Epithelial cell of prostate (primary cell): ENCODE results near the gene KLHL42.
"Not testable (repeated sequence)": the region's sequence is repeated elsewhere in the genome, so short reads cannot be mapped to it uniquely, and the experiment has no call there.

Source experiments
- DNase-seq: peaks from one replicate; pipeline ENCODE4 v3.0.0-alpha.2; 2011; ENCODE audit warnings: low read depth, low spot score
- H3K27ac ChIP-seq: fragments of 450-650 bp; 2 replicates; pipeline ENCODE4 v1.5.1; 2017; ENCODE audit warnings: mild to moderate bottlenecking

Gene KLHL42

DNA sequence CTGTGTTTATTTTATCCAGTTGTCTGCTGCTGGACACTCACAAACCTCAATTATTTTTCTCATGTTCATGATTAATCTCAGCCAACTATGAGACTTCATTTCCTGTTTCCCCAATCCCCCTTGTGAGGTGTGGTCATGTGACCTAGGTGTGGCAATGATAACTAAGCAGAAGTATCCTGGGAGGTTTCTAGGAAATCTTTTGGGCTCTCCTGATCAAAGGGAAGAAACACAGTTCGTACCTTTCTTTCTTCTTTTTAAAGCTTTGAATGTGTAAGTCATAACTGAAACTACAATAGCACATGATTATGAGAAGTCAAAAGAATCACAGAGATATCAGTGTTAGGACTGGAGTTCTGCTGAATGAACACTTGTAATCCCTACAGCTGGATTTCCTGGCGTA lies 34.4 kb downstream of the KLHL42 start:
- peak overlapping the region; percentile 77 for H3K27ac ChIP-seq

DNA sequence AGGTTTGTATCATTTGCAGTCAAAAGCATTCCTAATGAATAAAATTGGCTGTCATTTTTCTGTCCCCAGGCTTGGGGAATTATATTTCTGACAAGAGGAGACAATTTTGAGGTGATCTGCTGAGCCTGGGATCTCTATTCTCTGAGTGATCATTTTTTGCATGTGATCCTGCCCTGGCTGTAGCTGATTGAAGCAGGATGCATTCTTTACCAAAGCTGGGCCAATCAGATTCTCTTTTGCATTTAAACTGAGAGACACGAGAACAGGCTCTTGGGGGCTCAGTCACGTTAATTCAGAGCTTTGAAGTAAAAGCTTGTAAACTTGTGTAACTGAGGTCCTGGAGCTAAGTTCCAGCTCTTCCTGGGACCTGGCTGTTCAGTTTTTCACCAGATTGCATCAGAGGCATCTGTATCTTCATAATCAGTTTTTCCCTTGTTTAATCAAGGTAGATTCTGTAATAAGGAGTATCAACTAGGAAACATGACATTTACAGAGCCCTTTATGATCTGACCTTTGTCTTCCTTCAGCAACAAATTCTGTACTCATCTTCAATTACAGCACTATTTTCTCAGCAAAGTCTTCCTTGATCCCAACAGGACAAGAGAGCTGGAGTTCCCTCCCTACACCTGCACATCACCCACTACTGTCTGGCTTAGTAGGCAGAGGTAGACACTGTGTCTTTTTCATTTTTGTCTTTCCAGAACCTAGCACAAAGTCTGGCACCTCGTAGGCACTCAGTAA lies 35.0 kb downstream of the KLHL42 start:
- no peak for DNase-seq
- peak overlapping the region; percentile 77 for H3K27ac ChIP-seq

More for the DNA sequence above, 34.4 kb downstream of the KLHL42 start:
- no peak for DNase-seq

DNA sequence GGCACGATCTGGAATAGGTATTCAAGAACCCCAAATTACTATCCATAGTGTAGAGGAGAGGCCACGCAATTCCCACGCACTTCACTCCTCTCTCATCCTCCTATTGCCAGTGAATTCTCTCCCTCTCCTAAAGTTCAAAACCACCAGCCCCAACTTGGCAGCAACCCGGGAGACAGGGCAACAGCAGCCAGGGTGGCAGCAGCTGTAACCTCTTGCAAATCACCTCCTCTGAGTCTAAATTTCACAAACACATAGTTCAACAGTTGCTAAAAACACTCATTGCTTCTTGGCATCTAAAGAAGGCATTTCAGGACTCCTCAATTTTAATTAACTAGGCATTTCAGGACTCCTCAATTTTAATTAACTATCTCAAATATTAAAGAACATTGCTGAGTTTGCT lies 37.7 kb downstream of the KLHL42 start:
- no peak overlapping the region for H3K27ac ChIP-seq
- DNase-seq, result no peak

DNA sequence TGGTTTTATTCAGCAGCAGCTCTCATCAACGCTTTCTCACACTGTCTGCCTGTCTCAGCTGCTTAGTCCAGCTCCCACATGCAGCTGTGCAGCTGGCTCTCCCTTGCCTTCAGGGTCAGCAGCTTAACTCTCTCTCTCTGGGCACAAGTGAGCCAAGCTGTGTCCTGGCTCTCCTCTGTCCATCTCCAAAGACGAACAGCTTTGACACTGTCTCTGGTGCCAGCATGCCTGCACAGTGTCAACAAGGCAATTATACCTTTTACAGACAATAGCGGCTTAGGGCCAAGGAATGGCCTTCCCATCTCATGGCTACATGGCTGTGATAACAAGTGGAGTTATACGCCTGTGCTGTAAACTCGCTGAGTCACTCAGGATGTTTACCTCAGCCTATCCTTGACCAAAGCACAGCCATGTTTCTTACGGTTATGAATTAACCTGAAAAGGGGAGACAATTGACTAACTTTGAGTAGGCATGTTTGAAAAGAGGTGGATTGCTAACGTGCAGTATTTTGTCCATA lies 38.4 kb downstream of the KLHL42 start:
- DNase-seq, result no peak

DNA sequence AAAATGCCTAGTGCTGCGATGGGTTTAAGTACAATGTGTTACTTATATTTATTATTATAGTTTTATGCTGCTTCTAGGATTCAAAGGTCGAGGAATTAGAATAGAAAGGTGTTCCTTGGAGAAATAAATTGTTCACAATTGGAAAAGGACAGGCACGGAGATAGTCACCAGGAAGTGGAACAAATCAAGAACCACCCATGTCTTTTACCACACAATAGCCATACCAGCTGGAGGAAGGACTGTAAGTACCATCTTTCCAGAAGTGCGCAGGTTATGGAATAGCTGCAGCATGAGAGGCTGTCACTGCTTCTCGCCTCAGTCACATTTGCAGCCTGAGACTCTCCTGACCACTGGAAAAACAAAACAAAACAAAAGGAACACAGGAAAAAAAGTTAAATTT lies 40.5 kb downstream of the KLHL42 start:
- no peak for DNase-seq
- peak overlapping the region; percentile 99 for H3K27ac ChIP-seq

More for the DNA sequence above, 38.4 kb downstream of the KLHL42 start:
- H3K27ac ChIP-seq, result no peak overlapping the region

DNA sequence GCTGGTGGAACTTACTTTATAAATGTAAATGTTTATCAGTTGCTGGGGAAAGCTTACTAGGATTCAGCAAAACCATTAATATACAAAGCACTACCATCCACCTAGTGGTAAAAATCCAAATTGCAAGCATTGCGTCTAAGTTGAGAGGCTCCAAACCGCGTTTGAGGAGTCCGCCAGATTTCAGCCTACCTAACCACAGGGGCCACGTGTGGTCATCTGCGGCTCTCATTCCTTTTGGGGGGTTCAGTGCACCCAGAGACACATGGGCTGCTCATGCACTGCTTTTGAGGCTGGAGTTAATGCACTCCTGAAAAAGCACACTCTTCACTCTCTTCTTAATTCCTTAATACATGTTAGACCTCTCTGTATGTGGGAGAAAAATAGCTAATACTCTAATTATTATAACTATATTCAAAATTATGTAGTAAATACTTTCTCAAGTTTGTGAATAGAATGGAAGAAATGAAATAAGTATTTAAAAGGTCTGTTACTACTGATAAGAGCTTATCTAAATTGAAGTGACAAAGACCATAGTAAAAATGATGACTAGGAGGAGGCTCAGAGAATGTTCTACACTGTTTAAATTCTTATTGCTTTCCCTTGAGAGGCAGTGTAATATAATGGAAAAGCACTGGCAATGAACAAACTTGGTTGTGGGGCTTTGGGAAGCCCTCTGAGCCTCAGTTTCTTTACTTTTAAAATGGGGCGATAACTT lies 41.4 kb downstream of the KLHL42 start:
- DNase-seq, result no peak
- H3K27ac ChIP-seq, result peak overlapping the region; percentile 99

DNA sequence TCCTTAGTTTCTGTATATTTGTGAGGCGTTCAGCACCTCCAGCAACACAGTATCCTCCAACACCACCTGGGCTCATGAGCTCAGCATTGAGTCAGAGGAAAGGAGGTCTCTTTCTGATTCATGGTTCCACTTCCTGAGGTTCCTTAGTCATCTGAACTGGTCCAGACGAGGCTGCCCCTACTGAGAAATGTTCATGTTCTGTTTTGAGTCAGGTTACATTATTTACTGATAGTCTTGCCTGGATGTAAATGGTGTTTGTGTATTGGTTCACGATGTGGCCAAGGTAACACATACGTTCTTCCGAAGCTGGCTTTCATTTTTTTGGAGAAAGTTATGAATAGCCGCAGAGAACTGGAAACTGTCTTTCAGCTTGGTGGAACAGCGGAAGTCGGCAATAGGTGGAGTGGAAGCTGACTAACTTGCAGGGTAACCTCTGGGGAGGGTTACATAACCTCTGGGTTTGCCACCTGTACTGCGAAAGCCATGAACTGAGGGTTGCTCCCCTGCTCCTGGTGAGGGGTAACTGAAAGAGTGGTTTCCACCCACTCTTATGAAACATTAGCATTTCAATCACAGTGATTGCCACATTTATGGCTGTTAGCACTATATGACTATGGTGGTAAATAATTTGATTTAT lies 42.2 kb downstream of the KLHL42 start:
- H3K27ac ChIP-seq, result peak overlapping the region; percentile 99
- DNase-seq, result peak; percentile 90

DNA sequence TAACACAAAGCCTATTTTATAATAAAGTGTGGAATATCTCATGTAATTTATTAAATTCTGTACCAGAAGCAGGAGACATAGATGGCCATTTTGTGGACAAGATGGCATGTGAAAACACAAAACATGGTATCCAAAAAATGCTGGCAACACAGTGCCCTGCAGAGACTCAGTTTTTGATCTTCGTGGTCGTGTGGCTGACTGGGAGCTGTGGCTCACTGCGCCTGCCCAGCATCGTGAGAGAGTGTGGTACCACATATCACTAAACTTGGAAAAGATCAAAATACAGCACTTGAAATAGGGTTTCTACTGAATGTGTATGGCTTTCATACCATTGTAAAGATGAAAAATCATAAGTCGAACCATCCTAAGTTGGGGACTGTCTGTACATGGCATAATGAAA lies 43.0 kb downstream of the KLHL42 start:
- H3K27ac ChIP-seq, result peak overlapping the region; percentile 99
- DNase-seq, result no peak

DNA sequence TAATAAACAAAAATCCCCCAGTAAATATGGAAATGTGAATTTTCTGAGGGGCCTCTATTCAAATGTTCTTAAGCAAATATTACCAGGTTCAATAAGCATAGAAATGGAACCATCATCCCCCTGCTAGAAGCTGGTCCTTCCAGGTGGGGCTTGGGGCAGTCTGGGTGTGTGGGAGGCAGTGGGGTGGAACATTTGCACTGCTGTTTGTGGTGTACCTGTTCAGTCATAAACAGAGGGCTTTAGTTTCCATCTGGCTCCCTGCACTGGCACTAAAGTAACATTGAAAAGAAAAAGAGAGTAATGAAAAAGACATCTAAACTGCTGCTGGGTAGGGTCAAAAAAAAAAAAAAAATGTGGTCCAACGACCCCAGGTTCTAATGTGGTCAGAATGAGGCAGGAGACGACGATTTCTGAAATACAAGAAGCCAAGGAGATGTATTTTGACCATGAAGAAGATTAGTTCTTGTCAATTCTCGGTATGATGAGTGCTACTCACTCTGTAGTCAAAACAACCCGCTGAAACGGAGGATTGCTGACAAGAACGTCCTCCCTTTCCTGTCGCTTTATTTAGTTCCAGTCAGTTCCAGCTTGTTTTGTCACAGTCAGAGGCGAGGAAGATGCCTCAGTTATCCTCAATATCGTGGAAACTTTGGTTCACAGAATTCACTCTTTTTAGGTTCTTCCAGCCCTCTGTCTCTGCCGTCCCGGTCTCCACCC lies 44.3 kb downstream of the KLHL42 start:
- no peak for DNase-seq
- no peak overlapping the region for H3K27ac ChIP-seq

DNA sequence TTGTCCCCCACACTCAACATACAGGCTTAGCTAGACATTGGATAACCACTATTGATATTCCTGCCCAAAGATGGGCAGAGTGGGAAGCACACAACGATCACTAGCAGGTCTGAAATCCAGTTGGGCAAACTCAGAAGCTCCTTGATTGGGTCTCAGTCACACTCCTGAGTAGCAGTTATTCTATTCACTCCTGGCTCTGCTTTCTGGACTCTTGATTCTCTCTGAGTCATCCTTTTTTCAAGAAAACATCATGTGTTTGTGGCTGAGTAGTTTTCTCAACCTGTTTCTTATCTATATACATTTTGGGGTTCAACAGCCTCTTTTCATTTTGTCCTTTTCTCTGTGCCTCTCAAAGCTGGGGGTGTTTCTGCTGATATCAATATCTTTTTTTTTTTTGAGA lies 46.0 kb downstream of the KLHL42 start:
- no peak overlapping the region for H3K27ac ChIP-seq
- no peak for DNase-seq

DNA sequence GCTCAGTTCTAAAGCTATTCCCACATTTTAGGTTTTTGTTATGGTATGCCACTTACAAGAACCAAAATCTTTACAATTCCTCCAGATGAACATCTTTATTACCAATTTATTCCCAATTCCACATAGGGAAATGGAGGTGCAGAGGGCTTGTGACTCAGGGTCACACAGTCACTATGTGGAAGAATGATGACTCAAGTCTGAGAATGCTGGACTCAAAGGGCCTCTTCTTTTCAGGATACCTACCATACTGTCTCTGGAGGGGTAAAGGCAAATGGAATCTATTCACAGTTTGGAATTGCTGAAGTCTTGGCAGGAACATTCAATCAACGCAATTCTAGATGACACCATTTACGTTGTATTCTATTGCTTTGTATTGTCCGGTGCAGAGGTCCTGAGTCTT lies 48.2 kb downstream of the KLHL42 start:
- no peak overlapping the region for H3K27ac ChIP-seq
- no peak for DNase-seq

DNA sequence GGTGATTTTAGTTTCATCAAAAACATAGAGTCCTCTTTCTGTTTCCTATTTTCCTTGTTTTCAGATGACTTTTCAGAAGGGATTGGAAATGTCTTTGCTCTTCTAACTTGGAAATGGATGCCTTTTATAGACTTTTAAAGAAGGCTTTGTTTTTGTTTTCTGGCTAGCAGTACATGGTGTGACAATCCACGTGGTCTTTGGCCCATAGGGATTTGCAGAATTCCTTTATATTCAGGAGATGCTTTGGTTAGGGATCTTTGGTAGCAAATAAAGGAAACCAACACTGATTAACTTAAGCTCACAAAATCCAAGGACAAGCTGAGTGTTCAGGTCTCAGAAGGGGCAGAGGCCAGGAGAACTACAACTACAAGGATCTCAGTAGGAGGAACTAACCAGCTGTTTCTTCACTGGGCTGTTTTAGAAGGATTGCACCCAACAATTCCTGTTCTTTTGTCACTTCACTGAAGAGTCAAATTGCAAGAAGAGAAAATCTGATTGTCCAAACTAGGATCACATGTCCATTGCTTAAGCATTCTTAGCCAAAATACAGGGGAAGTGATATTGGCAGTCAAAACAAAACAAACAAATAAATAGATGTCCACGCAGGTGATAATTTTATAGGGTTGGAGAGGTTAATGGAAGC lies 58.6 kb downstream of the KLHL42 start:
- no peak for DNase-seq
- H3K27ac ChIP-seq, result no peak overlapping the region

DNA sequence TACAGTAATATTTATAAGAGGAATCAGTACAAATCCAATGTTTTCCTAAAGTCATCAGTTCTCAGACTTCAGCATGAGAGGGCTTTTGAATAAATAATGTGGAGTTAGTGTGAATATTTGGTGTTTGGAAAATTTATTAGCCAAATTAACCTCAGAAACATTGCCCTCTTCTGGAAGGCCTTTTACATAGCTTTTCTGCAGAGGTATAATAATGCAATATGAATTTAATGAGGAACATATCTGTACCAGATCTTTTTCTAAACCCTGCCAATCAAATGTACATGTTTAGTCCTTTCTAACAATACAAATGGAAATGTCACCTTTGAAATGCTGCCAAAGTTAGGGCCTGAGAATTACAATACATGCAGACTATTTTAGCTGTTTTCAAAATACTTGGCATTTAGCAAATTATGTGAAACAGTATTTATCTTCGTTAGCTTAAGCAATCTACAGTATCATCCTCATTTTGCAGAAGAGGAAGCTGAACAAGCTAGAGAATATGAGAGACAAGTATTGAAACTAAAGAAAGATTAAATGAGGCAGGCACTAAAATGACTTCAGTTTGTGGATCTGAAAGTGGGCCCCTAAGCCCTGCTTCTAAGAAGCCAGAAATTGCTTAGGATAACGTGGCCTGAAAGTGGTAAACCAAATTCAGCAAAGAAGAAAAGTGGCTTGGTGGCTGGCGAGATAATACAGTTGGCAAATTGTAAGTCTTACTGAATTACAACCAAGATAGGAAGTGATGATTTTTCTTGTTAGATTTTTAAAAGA lies 60.4 kb downstream of the KLHL42 start:
- DNase-seq, result no peak
- no peak overlapping the region for H3K27ac ChIP-seq

DNA sequence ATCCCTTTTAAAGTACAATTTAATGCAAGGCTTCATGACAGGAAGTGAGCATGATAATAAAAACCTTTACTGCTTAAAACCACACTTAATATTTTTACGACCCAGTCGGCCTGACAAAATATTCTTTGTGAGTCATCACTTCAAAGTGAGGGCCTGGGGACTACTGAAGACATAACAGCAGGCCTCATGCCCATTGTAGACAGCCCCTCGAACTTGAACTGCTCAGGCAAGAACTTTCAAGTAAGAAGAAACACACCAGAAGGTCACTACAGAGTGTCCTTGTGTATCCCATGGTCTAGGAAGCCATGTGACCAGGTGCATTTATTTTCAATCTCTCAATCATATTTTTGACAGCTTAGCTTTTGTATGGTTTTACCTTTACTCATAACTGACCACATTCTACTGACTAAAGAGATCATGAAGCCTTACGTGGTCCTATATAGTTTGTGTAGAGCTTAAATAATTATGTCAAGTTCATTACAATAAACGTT lies 61.4 kb downstream of the KLHL42 start:
- DNase-seq, result no peak
- H3K27ac ChIP-seq, result peak overlapping the region; percentile 11

DNA sequence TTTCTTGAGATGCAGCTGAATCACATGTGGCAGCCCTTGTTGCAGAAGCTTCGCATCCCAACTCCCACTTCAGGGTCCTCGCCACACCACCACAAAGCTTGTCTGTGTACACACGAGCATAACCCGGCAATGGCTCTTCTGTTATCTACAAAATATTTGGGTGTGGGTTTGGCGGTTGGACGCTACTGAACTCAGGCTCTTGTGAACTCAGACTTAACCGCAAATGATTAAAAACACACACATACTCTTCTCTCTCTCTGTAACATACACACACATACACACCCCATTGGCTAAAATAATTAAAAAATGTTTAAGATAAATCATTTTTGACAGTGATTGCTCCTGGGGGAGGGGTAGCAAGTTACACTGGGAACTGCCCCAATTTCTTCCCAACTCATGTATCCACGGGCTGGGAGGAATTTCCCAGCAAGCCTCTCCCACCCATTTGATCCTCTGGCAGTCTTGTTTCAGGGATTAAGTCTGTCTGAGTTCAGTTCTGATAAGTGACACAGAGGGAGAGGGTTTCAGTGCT lies 63.7 kb downstream of the KLHL42 start:
- H3K27ac ChIP-seq, result no peak overlapping the region
- DNase-seq, result no peak

DNA sequence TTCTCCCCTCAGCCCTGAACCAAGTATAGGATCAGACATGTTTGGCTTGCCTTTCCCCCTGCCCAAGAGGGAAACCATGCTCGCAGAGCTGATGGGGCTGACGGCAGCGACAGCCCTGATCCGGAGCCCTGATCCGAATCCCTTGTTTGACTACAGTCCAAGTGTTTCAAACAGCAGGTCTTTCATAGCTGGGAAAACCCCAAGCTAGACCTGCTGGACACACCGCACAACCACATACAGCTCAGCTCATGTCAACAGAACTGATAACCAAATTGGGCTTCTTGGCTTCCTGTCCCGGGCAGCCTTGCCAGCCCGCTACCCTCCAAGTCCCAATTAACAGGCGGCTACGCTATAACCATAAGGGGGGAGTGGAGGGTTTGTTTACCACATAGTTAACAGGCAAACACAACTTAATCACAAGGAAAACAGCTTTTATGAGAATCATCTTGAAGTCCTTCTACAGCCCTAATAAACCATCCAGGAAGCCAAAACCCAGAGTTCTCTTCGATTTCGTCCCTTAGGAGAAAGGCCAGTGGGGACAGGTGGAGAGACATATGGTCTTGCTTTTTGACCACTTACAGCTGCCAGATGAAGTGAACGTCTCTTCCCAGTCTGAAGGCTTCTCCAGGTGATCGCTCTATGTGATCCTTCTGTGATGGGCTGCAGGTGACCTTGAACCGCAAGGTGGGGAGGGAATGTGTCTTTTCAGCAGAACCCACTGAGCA lies 64.5 kb downstream of the KLHL42 start:
- DNase-seq, result no peak
- H3K27ac ChIP-seq, result no peak overlapping the region

DNA sequence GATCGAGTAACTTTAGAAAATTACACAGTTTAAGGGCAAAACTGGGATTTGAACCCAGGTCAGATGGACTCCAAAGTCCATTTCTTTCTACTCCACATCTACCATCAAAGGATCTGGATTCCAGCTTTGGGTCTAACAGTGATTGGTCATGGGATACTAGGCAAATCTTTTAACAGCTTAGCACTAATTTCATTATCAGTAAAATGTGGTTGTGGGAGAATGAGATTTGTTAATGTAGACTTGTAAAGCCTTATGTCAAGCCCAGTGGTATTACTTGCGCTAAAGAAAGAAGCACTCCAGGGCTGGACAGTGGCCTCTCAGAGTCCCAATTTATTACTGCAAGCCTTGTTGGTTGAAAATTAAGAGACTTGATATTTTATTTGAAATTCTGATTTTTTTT lies 65.2 kb downstream of the KLHL42 start:
- no peak for DNase-seq
- H3K27ac ChIP-seq, result no peak overlapping the region

DNA sequence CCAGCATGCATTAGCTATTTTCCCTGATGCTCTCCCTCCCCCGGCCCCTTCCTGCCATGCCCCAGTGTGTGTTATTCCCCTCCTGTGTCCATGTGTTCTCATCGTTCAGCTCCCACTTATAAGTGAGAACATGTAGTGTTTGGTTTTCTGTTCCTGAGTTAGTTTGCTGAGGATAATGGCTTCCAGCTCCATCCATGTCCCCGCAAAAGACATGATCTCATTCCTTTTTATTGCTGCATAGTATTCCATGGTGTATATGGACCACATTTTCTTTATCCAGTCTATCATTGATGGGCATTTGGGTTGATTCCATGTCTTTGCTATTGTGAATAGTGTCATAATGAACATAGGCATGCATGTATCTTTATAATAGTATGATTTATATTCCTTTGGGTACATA lies 65.7 kb downstream of the KLHL42 start:
- not testable (repeated sequence) for H3K27ac ChIP-seq, DNase-seq
